22Rv1 (cell line): ENCODE measurements around the gene ARFGAP3.
"Not testable (repeated sequence)": the region's sequence is repeated elsewhere in the genome, so short reads cannot be mapped to it uniquely, and the experiment has no call there.

Experiments used
- H3K27ac ChIP-seq: fragments of 450-650 bp; 2 replicates; pipeline ENCODE4 v1.5.1; 2017
- ZFX ChIP-seq: fragments of 450-650 bp; IDR thresholded peaks from 2 replicates; pipeline ENCODE4 v1.6.1; 2017; ENCODE audit warnings: antibody characterized with exemption, borderline replicate concordance
- TF ChIP-seq, protein P1 (sequence below): fragments of 450-650 bp; IDR thresholded peaks from 2 replicates; pipeline ENCODE4 v1.5.1; 2017; ENCODE audit warnings: mild to moderate bottlenecking

Gene ARFGAP3

GRCh38 chr22:42768385-42769035 lies 88.6 kb downstream of the ARFGAP3 start:
- TF ChIP-seq, protein P1, sequence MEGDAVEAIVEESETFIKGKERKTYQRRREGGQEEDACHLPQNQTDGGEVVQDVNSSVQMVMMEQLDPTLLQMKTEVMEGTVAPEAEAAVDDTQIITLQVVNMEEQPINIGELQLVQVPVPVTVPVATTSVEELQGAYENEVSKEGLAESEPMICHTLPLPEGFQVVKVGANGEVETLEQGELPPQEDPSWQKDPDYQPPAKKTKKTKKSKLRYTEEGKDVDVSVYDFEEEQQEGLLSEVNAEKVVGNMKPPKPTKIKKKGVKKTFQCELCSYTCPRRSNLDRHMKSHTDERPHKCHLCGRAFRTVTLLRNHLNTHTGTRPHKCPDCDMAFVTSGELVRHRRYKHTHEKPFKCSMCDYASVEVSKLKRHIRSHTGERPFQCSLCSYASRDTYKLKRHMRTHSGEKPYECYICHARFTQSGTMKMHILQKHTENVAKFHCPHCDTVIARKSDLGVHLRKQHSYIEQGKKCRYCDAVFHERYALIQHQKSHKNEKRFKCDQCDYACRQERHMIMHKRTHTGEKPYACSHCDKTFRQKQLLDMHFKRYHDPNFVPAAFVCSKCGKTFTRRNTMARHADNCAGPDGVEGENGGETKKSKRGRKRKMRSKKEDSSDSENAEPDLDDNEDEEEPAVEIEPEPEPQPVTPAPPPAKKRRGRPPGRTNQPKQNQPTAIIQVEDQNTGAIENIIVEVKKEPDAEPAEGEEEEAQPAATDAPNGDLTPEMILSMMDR = no peak
- no peak for TF ChIP-seq ZFX
- no peak overlapping the region for H3K27ac ChIP-seq

GRCh38 chr22:42766860-42767259 lies 90.2 kb downstream of the ARFGAP3 start:
- no peak overlapping the region for H3K27ac ChIP-seq
- TF ChIP-seq, protein P1 = no peak
- TF ChIP-seq ZFX = no peak

DNA sequence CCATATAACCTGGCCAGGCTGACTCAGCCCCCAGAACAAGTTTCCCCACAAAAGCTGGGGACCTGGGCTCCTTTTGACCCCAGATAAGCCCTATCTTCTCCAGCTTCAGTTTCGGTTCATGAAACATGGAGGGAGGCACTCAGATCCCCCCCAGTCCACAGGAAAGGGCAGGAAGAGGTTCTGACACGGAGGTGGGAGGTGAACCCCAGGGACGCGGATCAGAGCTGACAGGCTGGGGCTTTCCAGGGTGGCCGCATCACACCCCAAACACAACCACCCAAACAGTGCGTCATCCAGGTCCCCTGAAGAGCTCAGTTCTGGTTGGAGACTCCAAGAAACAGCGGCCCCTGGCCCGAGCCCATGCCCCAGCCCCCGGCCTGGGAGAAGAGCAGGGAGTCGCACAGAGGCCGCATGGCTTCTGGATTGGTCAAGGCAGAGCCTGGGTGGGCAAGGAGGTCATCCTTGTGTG lies 92.1 kb downstream of the ARFGAP3 start:
- TF ChIP-seq ZFX = no peak
- TF ChIP-seq, protein P1 = no peak
- H3K27ac ChIP-seq = no peak overlapping the region

DNA sequence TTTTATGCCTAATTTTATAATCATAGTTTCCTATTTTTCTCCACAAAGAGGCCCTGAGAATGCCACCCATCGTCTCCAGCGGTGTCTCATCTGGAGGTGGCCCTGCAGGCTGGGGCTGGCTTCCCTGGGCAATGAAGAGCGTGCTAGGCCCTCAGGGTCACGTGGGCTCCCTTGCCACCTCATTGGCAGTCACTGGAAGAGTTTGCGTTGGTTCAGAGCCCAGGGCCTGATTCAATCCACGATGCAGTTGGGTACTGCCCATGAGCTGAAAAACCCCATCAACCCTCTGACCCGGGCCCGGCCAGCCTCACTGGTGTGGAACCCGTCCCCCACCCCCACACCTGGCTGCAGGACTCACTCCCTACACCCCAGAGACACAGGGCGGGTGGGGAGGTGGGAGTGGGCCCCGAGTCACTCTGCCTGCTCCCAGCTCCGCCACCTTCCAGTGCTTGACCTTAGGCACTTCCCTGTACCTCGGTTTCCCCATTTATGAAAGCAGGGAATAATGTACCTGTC lies 93.0 kb downstream of the ARFGAP3 start:
- TF ChIP-seq, protein P1 = no peak
- no peak for TF ChIP-seq ZFX
- no peak overlapping the region for H3K27ac ChIP-seq

- TF ChIP-seq ZFX = no peak
- TF ChIP-seq, protein P1 = no peak
- no peak overlapping the region for H3K27ac ChIP-seq
These were observed 96.1 kb downstream of the ARFGAP3 start for GRCh38 chr22:42760806-42761565.

DNA sequence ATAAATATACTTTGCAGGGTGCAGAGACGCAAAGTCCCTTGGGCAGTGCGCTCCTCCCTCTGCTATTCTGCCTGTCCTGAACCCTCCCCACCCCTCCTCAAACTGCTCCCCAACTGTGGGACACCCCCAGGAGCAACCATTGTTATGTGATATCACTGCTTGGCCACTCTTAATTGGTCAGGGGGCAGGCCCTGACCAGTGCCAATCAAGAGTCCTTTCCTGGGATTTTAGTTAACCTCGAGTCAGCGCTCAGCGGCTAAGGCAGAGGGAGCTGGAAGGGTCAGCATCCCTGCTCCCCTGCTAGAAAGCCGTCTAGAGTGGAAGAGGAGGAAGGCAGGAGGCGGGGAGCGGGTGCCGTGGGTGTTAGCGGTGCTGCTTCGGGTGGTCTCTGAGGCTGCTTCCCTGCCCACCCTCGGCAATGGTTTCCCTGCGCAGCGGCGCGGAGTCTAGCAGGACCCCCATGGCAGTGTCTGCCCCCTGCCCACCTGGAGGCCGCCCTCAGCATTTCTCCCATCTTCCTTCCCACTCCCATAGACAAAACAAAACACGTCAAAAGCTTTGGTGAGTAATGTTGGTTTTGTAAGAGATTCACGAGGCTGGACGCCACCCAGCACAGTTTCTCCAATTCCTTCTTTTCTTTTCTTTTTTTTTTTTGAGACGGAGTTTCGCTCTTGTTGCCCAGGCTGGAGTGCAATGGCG lies 98.0 kb downstream of the ARFGAP3 start:
- TF ChIP-seq, protein P1 = no peak
- no peak overlapping the region for H3K27ac ChIP-seq

DNA sequence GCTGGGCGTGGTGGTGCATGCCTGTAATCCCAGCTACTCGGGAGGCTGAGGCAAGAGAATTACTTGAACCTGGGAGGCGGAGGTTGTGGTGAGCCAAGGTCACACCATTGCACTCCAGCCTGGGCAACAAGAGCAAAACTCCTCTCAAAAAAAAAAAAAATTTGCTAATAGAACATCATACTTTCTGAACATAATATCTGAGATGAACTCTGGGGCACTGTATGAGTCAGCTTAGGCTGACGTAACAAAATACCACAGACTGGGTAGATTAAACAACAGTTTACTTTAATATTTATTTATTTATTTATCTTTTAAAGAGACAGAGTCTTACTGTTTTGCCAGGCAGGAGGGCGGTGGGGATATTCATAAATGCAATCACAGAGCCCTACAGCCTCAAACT lies 101.5 kb downstream of the ARFGAP3 start:
- not testable (repeated sequence) for H3K27ac ChIP-seq

GRCh38 chr22:42755121-42755520 lies 102.0 kb downstream of the ARFGAP3 start:
- not testable (repeated sequence) for H3K27ac ChIP-seq
